ENCODE data around the gene CWC22.
"Not testable (repeated sequence)": the region's sequence is repeated elsewhere in the genome, so short reads cannot be mapped to it uniquely, and the experiment has no call there.

Gene CWC22

DNA sequence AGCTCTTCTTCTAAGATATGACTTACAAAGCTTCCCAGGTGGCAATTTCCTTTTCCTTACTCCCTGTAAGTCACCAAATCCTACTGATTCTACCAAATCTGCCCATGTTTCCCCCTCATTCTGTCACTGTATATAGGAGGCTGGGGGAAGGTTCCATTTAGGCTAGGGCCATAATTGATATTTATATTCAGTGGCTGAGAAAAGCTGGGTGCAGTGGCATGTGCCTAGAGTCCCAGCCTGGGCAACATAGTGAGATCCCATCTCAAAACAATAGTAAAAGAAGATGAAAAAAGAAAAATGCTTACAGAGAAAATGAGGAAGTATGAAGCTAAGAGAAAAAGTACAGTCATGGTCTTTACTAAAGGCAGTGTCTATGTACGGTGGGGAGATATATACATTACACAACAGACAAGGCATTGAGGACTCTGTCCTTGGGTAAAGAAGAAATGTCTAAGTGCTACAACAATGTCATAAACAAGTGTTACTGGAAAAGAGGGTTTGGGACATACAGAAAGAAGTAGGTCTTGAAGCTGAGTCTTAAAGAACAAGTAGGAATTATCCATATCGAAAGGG lies 4.8 kb downstream of the CWC22 start:
- no peak for DNase-seq

DNA sequence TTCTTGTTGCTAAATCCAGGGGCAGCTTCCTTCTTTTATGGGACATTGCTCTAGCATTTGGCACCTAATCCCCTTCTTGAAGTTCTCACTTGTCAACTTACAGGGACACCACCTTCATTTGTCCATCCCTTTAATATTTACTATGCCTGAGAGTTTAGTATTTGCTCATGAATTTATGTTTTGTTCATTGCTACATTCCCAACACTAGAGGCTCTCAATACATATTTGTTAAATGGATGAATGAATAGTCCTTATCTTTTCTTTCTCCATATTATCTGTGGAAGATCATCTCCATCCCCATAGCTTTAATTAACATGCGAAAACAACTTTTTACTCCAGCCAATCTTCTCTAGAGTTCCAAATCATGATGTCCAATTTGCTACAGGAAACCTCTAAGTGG lies 5.4 kb downstream of the CWC22 start:
- no peak for DNase-seq

DNA sequence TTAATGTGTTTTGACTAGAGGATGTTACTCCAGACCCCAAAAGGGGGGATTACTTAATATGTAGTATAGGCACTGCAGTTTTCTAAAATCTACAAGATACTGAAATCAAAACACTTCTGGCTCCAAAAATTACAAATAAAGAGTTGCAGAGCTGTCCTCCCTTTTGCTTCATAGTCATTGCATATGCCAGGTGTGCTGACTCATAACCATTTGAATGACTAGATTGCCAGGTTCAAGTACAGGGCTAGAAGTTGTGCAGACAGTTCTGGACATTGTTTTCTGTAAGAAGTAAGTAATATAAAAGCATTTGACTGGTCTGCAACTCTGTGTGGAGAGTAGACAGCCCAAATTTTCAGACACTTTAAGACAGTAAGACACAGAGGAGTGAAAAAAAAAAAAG lies 6.7 kb downstream of the CWC22 start:
- no peak for DNase-seq

DNA sequence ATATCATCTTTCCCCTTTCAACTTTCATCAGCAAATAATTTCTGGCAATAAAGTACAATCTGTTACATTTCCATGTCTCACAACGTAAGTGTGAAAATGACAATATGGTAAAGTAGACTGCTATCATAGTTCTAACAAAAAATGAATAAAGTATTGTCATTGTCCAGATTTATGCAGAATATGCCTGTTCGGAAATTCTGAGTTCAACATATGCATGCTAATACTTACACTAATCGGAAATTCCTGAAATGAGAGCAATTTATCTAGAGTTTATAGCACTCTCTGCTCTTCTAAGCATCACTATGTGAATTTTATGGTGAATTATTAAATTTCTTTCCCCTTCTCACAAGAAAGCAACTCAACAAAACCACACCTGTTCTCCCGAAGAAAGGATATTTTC lies 8.1 kb downstream of the CWC22 start:
- DNase-seq: no peak

DNA sequence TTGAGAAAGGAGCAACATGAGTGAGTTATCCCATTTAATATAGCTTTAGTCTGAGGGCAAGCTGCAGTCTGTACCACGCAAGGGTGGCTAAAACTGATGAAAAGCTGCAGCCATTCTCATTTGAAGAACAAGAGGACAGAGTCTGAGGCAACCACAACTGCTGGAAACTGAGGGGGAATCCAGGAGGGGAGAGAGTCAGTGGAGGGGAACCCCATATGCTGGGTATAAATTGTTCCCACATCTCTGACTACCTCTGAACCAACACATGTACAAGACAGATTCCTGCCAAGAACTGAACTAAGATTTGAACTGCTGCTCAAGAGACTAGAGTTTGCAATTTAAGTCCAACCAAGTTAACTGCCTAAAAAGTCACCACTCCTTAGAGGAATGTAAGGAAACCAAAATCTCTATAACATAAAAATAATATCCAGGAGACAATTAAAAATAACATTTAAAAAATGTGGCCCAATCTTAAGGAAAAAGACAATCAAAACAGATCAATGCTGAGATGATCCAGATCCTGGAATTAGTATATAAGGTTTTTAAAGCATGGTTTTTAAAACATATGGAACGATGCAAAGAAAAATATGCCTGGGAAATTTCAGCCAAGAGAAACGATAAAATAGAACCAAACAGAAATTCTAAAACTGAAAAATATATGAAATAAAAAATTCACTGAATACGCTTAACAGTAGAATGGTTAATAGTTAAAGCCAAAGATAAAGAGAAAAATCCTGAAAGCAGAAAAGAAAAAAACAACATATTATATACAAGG lies 11.2 kb downstream of the CWC22 start:
- no peak for DNase-seq

DNA sequence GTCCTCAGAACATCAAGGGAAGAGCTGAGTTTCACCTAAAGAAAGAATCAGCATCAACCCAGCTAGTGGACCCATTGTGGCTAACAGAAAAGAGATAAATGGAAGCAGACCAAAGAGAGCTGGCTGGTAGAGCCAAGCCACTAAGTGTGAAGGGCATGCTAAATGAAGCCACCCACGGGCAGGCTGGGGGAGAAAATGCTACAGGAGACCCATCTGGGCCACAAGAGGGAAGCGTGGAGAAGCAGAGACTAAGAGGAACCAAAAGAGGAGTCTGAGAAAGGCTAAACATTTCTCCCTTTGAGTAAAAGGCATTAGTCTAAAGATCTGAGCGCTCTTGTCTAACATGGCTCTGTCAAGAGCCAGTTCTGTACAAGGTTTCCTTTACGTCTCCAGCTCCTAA lies 15.8 kb downstream of the CWC22 start:
- DNase-seq: no peak

DNA sequence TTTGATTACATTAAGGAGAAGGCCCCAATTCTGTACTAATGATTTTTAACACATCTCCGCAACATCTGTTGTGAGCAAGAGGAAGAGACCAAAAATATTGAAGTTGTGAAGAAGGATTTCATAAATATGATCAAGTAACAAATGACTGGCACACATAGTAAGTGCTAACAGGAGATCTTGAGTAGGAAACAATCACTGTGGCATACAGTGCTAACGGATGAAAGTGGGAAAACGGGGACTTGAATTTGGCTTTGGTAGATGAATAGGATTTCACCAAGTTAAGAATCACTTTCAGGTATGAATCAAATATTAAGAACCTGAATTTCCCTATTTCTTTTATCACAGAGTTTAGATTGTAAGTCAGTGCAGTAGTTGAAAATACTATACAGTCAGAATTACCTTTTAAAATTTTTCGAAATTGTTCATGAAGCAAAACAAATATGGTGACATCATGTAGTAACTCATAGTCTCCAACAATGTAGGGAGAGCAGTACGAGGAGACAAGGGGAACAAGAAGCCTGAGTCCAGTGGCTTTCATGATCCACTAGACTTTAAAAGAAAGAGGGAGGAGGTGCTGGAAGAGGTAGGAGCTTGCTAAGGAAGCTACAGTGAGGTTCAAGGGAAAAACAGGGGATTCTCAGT lies 16.3 kb downstream of the CWC22 start:
- DNase-seq: no peak

DNA sequence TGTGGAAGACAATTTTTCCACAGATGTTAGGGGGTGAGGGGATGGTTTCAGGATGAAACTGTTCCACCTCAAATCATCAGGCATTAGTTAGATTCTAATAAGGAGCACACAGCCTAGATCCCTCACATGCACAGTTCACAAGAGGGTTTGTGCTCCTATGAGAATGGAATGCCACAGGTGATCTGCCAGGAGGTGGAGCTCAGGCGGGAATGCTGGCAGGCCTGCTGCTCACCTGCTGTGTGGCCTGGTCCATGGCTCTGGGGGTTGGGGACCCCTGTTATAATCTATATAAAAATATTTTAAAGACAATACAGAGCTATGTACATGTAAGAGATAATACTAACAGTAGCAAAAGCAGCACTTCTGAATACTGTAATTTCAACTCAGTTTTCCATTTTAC lies 19.2 kb downstream of the CWC22 start:
- DNase-seq: no peak

DNA sequence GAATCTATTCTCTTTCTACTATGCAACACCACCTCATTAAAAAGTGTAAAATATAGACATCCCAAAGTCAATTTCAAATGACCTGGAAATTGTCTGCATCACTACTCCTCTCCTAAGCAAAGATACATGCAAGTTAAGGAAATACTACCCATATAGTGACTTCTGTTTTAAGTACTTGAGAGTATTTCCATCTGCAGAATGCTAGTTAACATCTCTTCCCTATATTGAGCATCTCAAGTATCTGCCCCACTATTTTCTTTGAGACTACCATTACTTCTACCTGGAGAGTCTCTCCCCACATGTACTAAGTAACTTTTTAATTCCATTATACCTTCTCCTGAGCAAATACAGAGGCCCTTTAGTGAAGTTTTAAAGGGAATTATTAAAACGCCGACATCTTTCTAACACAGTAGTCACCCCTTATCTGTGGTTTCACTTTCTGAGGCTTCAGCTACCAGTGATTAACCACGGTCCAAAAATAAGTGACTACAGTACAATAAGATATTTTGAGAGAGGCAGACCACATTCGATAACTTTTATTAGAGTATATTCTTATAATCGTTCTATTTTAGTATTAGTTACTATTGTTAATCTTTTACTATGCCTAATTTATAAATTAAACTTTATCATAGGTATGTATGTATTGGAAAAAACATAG lies 21.8 kb downstream of the CWC22 start:
- no peak for DNase-seq

DNA sequence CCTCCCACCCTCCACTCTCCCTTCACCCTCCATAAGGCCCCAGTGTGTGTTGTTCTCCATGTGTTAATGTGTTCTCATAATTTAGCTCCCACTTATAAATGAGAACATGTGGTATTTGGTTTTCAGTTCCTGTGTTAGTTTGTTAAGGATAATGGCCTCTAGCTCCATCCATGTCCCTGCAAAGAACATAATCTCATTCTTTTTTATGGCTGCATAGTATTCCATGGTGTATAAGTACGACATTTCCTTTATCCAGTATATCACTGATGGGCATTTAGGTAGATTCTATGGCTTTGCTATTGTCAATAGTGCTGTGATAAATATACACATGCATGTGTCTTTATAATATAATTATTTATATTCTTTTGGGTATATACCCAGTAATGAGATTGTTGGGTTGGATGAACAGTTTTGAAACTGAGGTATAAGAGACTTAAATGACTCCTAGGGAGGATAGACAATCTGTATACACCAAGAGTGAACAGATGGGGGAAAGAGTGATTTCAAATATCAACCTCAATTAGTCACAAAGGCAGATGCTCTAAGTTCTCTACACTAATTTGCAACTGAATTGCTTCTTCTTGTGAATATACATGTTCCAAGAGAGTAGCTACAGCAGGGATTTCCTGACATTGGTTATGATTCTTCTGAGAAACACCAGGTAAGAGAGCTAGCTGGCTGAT lies 23.7 kb downstream of the CWC22 start:
- no peak for DNase-seq

DNA sequence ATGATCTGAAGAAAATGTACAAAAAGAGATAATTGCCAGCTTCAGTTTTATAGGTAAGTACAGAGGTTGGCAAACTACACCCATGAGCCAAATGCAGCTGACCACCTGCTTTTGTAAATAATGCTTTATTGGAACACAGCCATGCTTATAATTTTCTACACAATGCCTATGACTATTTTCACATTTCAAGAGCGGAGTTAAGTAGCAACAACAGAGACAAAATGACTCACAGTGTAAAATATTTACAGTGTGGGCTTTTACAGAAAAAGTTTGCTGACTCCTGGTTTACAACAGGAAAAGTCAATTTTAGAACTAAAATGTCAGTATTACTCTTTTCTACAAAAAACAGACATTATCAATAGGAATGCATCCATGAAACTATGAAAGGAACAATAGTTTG lies 26.0 kb downstream of the CWC22 start:
- DNase-seq: no peak

DNA sequence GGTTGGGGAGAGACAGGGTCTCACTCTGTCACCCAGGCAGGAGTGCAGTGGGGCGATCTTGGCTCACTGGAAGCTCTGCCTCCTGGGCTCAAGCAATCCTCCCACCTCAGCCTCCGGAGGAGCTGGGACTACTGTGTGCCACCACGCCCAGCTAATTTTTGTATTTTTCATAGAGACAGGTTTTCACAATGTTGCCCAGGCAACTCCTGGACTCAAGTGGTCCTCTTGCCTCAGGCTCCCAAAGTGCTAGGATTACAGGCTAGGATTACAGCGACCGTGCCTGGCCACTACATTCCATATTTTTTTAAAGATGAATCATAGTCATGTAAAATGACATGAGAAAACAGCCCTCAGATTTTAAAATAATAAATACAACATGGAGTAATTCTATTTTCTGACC lies 32.3 kb downstream of the CWC22 start:
- DNase-seq: no peak

DNA sequence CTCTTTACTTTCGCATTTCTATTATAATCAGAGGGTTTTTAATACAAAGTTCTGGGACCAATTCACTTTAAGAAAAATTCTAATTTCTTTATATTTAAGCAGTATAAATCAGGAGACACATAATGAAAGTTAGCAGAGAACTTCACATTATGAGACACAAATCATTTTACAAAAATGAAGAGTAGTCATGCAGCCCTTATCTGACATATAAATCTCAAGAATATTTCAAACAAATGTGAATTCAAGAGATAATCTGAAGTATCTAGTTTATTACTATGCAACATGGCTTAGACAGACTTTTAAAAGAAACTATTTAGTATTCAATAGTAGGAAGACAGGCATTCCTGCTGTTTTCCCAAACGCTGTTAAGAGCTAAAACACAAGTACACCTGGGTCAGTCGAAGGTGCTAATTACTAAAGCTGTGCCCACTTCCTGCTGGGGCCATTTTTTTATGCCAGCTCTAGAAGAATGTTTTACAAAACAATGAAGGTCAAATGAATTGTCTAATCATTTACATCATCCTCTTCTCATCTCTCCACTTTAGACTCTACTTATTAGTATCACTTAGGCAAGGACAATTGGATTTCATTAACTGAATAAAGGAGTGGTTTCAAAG lies 40.2 kb downstream of the CWC22 start:
- DNase-seq: no peak

DNA sequence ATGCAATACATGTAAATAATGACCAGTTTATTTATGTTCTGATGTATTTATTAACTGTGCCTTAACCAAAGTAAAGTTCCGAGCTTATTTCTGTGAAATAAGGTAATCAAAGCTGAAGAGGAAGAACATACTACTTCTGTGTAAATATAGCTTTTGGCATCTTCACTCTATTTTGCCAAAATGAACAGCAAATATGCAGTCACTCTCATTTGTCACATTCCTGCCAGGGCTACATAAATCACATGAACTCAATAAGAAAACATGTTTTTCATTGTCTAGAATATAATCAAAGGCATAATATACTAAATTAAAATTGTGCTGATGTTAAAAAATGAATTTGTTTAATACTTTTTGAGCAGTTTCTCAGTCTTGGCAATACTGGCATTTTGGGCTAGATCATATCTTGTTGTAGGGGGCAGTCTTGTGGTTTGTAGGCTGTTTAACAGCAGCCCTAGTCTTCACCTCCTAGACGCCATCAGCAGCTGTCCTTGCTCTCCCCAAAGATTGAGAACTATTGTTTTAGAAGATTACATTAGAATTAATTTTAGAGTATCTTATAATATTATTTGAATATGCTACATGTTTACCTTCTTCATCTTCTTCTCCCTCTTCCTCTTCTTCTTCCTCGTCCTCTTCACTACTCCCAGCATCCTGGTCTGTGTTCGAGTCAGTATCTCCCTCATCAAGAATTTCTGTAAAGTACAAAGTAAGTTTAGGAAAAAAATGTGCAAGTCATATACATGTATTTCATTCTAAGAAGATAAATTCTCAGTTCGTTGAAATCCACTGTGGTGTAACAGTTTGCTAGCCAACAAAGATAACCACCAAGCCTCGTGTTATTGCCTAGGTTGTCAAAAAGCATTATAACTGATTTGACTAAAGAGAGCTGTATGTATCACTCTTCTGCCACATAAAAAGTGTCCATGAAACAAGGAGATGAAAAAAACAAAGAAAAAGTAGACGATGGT lies 41.5 kb downstream of the CWC22 start:
- DNase-seq: no peak

DNA sequence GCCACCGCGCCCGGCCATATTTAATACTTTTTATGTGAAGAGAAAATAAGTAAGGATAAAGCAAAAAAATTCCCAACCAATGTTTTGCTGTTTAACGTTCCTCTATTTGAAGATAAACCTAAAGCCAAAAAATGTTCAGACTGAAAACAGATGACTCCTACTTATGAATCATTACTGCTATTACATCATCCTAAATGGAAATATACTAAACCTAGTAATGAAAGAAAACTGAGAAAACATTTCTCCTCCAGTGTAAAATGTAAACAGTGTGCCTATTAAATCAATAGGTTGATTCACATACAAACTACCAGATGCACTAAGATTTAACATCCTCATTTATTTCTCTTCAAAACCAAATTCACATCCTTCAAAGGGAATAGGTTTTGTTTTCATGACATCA lies 43.5 kb downstream of the CWC22 start:
- no peak for DNase-seq

DNA sequence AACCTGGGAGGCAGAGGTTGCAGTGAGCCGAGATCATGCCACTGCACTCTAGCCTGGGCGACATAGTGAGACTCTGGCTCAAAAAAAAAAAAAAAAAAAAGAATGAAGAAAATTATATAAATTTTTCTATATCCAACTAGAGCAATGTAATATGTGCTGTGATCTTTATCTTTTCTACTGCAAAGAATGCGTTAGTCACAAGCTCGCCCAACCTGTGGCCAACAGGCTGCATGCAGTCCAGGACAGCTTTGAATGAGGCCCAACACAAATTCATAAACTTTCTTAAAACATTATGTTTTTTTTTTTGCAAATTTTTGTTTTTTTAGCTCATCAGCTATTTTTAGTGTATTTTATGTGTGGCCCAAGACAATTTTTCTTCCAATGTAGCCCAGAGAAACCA lies 48.8 kb downstream of the CWC22 start:
- DNase-seq: not testable (repeated sequence)

DNA sequence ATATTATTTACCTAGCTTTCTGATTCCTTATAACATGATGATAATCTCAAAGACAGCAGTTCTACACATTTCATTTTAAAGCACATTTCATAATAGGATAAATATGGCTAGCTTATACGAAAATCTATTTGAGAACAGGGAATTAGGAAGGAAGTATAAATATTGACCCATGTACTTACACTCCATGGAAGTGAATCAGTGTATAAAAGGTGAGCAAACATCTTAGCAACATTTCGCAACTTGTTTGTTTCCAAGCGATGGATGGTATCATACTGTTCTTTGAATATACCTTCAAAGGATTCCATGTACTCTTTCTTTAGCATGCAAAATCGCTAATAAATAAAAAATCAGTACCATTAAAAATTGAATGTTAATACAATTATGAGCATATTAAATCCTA lies 53.1 kb downstream of the CWC22 start:
- DNase-seq: no peak

DNA sequence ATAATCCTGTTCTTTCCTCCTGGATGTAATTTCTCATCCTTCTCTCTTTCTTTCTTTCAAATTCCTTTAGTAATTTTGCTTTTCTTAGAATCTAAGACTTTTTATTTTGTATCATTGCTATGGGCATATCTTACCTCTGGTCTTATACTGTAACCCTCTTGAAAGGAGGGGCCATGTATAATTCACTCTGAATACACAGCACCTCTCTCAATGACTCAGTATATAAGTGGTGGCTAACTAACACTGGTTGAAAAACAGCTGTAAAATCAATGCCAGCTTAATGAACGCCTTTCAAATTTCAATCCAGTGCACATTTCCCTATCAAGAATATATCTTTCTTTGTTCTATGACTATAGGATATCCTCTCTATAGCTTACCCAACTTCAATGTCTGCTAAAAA lies 53.7 kb downstream of the CWC22 start:
- DNase-seq: no peak

DNA sequence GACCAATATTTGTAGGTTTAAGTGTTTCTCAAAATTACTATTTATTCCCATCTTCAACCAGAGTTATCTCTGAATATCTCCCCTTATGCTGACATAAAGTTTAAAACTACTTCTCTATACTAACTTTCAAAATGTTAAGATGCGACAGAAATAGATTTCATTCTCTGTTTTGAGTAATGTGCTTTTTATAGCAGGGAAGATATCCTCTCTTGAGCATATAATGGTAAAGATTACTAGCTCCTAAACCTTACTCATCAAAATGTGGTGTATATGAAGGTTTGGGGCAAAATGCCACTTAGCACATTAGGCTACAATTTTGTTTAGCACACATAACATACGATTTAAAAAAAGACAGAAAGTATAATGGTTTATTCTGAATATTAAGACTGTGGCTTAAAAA lies 54.4 kb downstream of the CWC22 start:
- no peak for DNase-seq

DNA sequence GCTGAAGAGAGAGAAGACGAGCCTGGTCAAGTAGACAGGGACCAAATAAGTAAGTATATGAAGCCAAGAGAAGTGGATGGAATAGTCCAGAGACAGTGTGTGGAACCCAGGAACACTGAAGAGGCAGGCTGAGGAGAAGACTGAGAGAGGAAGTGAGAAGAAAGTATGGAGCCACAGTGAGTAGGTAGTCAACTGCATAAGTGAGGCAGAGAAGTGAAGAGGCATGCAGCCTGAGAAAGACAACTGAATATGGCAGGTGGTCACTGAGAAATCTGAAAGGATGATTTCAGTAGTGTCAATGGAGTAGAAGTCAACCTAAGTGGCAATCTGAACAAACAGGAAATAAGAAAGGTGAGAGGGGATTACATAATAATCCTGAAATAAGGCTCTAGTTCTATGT lies 55.4 kb downstream of the CWC22 start:
- no peak for DNase-seq

DNA sequence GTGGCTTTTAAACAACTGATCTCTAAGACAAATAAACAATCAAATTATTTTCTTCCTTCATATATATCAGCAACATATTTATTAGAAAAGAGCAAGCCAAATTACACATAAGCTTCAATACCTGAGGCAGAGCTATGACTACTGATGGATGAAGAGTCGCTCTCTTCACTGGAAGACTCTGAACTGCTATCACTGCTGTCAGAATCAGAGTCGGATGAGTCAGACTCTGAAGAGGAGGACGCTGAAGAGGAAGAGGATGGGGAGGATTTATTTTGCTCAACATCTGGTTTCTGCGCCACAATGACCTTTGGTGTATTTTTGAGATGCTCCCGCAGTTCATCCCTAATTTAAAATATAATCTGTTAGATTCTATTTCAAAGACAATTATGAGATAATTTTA lies 56.7 kb downstream of the CWC22 start:
- DNase-seq: no peak

DNA sequence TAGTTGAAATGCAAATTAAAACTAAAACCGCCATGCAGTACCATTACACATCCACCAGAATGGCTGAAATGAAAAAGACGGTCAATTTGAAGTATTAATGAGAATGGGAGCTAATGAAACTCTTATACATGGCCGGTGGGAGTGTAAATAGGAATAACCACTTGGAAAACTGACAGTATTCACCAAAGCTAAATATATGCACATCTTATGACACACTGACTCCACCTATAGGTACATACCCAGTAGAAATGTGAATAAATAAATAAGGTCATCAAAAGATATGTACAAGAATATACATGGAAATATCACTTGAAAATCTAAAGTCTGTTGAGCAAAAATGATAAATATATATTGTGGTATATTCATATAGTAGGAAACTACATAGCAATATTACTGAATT lies 57.7 kb downstream of the CWC22 start:
- DNase-seq: no peak

Measured in activated gamma-delta T cell (primary cell).